Neural crest cell (in vitro differentiated cells): ENCODE measurements around the gene CENPX. TPM values are rescaled to one million over a fixed set of nuclear protein-coding genes. Genes with fewer than 3 reads are reported as not detected.

Experiments used
- DNase-seq: peaks from one replicate; pipeline ENCODE4 v3.0.0; 2021; ENCODE audit warnings: low read depth, mixed read lengths, low spot score
- H3K27ac Mint-ChIP-seq: one replicate; pipeline ENCODE4 v1.8.0; 2021; ENCODE audit warnings: mild to moderate bottlenecking, mixed read lengths; ENCODE audit not compliant: unreplicated experiment
- H3K27me3 Mint-ChIP-seq: 2 replicates; pipeline ENCODE4 v1.8.0; 2021; ENCODE audit warnings: low read depth, mild to moderate bottlenecking, mixed read lengths
- H3K36me3 Mint-ChIP-seq: 2 replicates; pipeline ENCODE4 v1.8.0; 2021; ENCODE audit warnings: low read depth, mild to moderate bottlenecking, mixed read lengths
- H3K4me1 Mint-ChIP-seq: 2 replicates; pipeline ENCODE4 v1.8.0; 2021; ENCODE audit warnings: mixed read lengths
- H3K4me3 Mint-ChIP-seq: one replicate; pipeline ENCODE4 v1.8.0; 2021; ENCODE audit warnings: mild to moderate bottlenecking, mixed read lengths
- H3K9me3 Mint-ChIP-seq: 2 replicates; pipeline ENCODE4 v1.8.0; 2021; ENCODE audit warnings: mixed read lengths
- CTCF ChIP-seq: fragments of 200-600 bp; sonication (generic); conservative IDR thresholded peaks from 2 replicates; pipeline ENCODE4 v1.5.0; 2021; ENCODE audit warnings: antibody characterized with exemption, mild to moderate bottlenecking
- long read RNA-seq: library from polyadenylated mRNA; unstranded; transcript quantifications from one replicate; pipeline ENCODE4 v2.0.0, GENCODE V29; 2020
- total RNA-seq: library from RNA; stranded (reverse); gene quantifications from 2 replicates; pipeline ENCODE4 v1.2.1, GENCODE V29; 2021

CENPX gene
- total RNA-seq = 129 and 135 TPM in 2 replicates
- long read RNA-seq, transcript CENPX-201 (4 exons, 751 nt) = major isoform, 12 of 33 reads
- long read RNA-seq, transcript CENPX-202 (5 exons, 805 nt) = minor isoform, 6 of 33 reads
- long read RNA-seq, partial matches to known transcripts = 8 of 33 reads
- long read RNA-seq, other reads (novel, unspliced or antisense) = 0 of 33 reads

DNA sequence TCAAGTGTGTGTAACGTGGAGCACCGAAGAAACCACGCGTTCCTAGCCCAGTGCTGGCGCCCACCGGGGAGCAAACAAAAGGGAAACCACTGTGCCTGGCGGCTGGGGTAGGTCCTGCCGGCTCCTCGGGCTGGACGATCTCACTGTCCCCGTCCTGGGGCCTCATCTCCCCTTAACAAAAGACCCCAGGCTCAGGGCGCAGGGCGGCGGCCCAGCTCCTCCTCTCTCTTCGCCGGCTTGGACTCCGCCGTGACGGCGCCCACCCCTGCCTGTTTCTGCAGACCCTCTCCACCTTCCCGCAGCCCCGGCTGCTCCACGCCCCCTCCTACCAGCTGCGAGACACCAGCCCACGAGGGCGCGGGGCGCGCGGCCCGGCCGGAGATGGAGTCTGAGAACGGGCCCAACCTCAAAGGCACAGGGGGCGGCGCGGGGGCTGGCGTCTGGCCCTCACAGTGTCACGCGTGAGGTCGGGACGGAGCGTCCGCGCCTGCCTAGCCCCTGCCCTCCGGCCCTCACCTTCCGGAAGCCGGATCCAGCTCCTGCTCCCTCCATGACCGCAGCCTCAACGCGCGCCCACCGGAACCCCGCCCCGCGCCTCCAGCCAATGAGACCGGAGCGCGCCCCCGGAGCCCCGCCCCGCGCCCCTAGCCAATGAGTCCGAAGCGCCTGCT, at the start of gene CENPX:
Gene CENPX (minus strand): TSS at position 569 of the 671 bp plus-strand sequence. CDS start 17 bp downstream, at position 552.
- Mint-ChIP-seq H3K4me1 (peaks cover 18% of the 10 kb centered on the region), H3K9me3 (no peaks in the 10 kb centered on the region), H3K27me3 (peaks cover 6% of the 10 kb centered on the region), H3K27ac (peak within 1 kb of the TSS; percentile 84), H3K4me3 (peak within 1 kb of the TSS; percentile 97), H3K36me3 (no peaks in the 10 kb centered on the region)
- TF ChIP-seq CTCF = no peak
- peak; percentile 42 for DNase-seq

DNA sequence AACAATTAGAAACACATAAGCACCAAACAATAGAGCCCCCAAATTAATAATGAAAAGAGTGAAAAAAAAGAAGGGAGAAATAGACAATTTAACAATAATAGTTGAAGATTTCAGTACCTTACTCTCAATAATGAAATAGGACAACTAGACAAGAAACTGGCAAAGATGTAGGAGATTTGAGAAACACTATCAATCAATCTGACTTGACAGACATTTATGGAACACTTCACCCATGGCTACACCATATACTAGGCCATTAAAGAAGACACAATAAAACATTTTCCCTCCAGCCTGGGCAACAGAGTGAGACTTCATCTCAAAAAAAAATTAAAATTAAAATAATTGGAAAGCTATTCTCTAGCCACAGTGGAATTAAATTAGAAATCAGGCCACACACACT, 47.9 kb upstream of the CENPX start:
- DNase-seq = no peak
- Mint-ChIP-seq H3K4me1 (no peaks in the 10 kb centered on the region), H3K27ac (no peak overlapping the region), H3K4me3 (peak overlapping the region; percentile 22), H3K9me3 (no peaks in the 10 kb centered on the region), H3K27me3 (peaks cover 26% of the 10 kb centered on the region), H3K36me3 (no peaks in the 10 kb centered on the region)
- TF ChIP-seq CTCF = no peak

DNA sequence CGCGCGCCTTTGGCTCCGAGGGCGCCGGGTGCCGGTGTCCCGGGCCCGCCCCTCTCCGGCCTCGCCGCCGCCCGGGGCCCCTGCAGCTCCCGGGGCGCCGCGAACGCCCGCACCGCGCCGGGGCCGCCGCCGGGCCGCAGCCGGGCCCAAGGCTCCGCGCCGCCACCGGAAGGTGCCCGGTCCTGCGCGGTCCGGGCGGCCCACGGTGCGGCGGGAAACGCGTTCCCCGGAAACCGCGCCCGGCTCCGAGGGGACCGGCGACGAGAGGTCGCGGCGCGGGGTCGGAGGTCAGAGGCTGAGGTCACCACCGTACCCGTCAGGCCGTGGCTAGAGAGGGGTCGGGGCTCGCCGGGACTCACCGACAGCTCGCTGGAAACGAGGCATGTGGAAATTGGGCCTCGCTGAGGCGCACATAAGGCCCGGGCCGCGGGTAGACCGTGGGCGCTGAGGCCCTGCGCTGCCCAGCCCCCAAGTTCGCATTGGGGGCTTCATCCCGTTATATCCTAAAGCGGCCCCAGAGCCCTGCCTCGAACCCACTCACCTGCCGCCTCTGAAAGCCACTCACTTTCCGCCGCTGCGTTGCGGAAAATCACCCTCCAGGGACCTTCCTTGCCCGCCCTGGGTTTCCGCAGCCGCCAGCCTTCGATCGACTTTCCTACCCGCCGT, 43.1 kb upstream of the CENPX start, which contains the start of gene DUS1L:
Gene DUS1L (minus strand): TSS at position 167 of the 666 bp plus-strand sequence. CDS start 745 bp downstream, outside the sequence.
- Mint-ChIP-seq H3K9me3 (no peaks in the 10 kb centered on the region), H3K27ac (no peak within 1 kb of the TSS)
- DNase-seq = peak; percentile 59

DNA sequence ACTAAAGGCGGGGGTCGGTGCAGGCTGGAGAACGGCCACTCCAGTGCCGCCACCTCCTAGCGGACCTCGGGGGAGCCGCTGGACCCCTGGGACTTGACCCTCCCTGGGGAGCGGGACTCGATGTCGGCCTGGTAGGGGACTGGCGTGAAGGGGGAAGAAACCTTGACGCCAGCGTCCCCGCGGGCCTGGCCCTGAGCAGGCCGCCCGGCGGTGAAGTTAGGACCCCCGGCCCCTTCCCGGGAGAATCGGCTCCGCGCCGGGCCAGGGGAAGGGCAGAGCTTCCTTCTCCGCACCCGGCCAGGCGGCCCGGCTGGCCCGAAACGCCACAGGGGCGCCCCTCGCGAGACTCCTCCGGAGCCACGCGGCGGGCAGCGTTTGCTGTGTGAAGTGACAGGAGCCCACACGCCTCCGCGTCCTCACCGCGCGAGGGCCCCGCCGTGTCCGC, 42.5 kb upstream of the CENPX start:
- H3K27ac Mint-ChIP-seq = no peak overlapping the region
- H3K27me3 Mint-ChIP-seq = peaks cover 2% of the 10 kb centered on the region
- peak overlapping the region; percentile 78 for H3K4me3 Mint-ChIP-seq
- H3K9me3 Mint-ChIP-seq = no peaks in the 10 kb centered on the region
- no peak for TF ChIP-seq CTCF
- H3K36me3 Mint-ChIP-seq = no peaks in the 10 kb centered on the region
- no peaks in the 10 kb centered on the region for H3K4me1 Mint-ChIP-seq
- DNase-seq = no peak

More for the DNA sequence above, 43.1 kb upstream of the CENPX start, which contains the start of gene DUS1L:
- Mint-ChIP-seq H3K27me3 (peaks cover 6% of the 10 kb centered on the region), H3K36me3 (no peaks in the 10 kb centered on the region), H3K4me3 (peak within 1 kb of the TSS; percentile 86), H3K4me1 (no peaks in the 10 kb centered on the region)
- TF ChIP-seq CTCF = no peak

DNA sequence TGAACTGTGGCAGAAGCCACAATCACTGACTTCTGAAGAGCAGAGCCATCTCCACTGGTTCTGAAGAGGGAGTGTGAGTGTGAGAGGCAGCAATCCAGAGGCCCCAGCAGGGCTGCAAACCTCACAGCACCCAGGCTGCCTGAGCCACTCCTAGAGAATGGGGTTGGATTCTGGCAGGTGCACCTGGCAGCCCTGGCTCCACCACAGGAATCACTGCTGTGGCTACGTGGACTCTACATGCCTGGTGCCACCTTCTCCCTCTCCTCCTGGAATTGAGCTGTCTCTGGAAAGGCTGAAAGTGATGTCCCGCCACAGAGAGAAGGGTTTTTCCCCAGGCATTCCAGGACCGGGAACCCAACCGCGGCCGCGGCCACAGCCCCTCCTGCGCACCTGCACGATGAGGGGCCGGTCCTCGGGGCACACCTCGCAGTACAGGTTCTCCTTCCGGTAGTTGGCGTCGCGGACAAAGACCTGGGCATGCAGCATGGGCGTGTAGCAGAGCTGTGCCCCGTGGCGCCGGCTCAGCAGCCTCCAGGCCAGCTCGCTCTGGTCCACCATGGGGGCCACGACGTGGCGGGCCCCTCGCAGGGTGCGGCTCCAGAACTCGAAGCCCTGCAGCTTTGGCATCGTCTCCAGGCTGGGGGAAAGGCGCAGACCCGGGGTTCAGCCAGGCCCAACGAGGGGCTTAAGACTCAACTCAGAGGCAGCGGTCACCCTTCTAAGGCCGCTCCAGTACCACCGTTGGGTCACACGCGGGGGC, 41.9 kb upstream of the CENPX start:
- H3K9me3 Mint-ChIP-seq = no peaks in the 10 kb centered on the region
- H3K4me3 Mint-ChIP-seq = peak overlapping the region; percentile 78
- DNase-seq = no peak
- H3K27me3 Mint-ChIP-seq = no peaks in the 10 kb centered on the region
- no peaks in the 10 kb centered on the region for H3K4me1 Mint-ChIP-seq
- H3K36me3 Mint-ChIP-seq = no peaks in the 10 kb centered on the region
- no peak overlapping the region for H3K27ac Mint-ChIP-seq
- no peak for TF ChIP-seq CTCF
